ENCODE results near the gene PATZ1.
"Not testable (repeated sequence)": the region's sequence is repeated elsewhere in the genome, so short reads cannot be mapped to it uniquely, and the experiment has no call there.

Gene PATZ1

GRCh38 chr22:31343235-31344191 is 2.6 kb downstream of the PATZ1 start:
- DNase-seq = no peak

- DNase-seq = no peak
Measured at GRCh38 chr22:31342389-31343140, 3.6 kb downstream of the PATZ1 start.

GRCh38 chr22:31341386-31342088 is 4.6 kb downstream of the PATZ1 start:
- no peak for DNase-seq

- no peak for DNase-seq
Measured at GRCh38 chr22:31340765-31341247, 5.3 kb downstream of the PATZ1 start.

- DNase-seq = no peak
Measured at GRCh38 chr22:31340360-31340759, 5.8 kb downstream of the PATZ1 start.

GRCh38 chr22:31339148-31339832 is 6.9 kb downstream of the PATZ1 start:
- DNase-seq = no peak

- no peak for DNase-seq
Measured at GRCh38 chr22:31337178-31337577, 9.0 kb downstream of the PATZ1 start.

- DNase-seq = no peak
Measured at GRCh38 chr22:31334329-31334728, 11.8 kb downstream of the PATZ1 start.

GRCh38 chr22:31333641-31334040 is 12.5 kb downstream of the PATZ1 start:
- DNase-seq = no peak

- no peak for DNase-seq
Measured at GRCh38 chr22:31332886-31333285, 13.3 kb downstream of the PATZ1 start.

- DNase-seq = no peak
Measured at GRCh38 chr22:31332010-31332409, 14.1 kb downstream of the PATZ1 start.

GRCh38 chr22:31329453-31330215 is 16.5 kb downstream of the PATZ1 start:
- no peak for DNase-seq

GRCh38 chr22:31329029-31329428 is 17.1 kb downstream of the PATZ1 start:
- DNase-seq = no peak

GRCh38 chr22:31328544-31328960 is 17.6 kb downstream of the PATZ1 start:
- no peak for DNase-seq

- no peak for DNase-seq
Measured at GRCh38 chr22:31327806-31328543, 18.2 kb downstream of the PATZ1 start.

- no peak for DNase-seq
Measured at GRCh38 chr22:31326877-31327276, 19.3 kb downstream of the PATZ1 start.

GRCh38 chr22:31323578-31324550 is 22.3 kb downstream of the PATZ1 start:
- no peak for DNase-seq

- no peak for DNase-seq
Measured at GRCh38 chr22:31321421-31321820, 24.7 kb downstream of the PATZ1 start.

- not testable (repeated sequence) for DNase-seq
Measured at GRCh38 chr22:31314220-31314619, 31.9 kb downstream of the PATZ1 start.
